ENCODE measurements around the gene SRGAP2C. TPM values are rescaled to one million over a fixed set of nuclear protein-coding genes. Genes with fewer than 3 reads are reported as not detected.
"Not testable (repeated sequence)": the region's sequence is repeated elsewhere in the genome, so short reads cannot be mapped to it uniquely, and the experiment has no call there.

Gene SRGAP2C
- 18.6 TPM for total RNA-seq

- DNase-seq (ENCODE audit: low spot score in 2 of 2), result peak; percentile 97 to 99
- H3K36me3 ChIP-seq; H3K4me1 ChIP-seq; H3K27me3 ChIP-seq; H3K9me3 ChIP-seq; intact Hi-C loops (cut with DNase I): not testable (repeated sequence)
- Histone ChIP-seq H3K4me3 (peak within 1 kb of the TSS; percentile 45 to 61), H3K27ac (peak within 1 kb of the TSS; percentile 72 to 76)
Measured at GRCh38 chr1:121184290-121185127, at the start of gene SRGAP2C, which contains the start of gene FAM72B. TSS of gene SRGAP2C (plus strand) at chr1:121184975. CDS start at chr1:121187447, 2,472 bp downstream. TSS of gene FAM72B (minus strand) at chr1:121184340. CDS start at chr1:121183489, 851 bp downstream.

DNA sequence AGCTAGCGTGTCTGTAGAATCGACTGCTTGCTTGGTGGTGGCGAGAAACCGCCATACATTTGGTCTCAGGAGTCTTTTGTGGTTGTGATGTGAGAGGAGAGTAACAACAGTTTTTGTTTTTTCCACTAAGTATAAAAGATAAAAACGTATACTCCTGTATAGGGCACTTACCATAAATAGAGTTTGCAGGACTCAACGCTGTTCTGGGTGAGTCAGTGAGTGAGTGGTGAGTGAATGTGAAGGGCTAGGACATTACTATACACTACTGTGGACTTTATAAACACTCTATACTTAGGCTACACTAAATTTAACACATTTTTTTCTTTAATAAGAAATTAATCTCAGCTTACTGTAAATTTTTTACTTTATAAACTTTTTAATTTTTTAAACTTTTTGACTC lies 44.4 kb upstream of the SRGAP2C start:
- DNase-seq (ENCODE audit: low spot score in 2 of 2); intact Hi-C loops (cut with DNase I); H3K4me3 ChIP-seq; H3K27me3 ChIP-seq; H3K9me3 ChIP-seq; H3K4me1 ChIP-seq; H3K36me3 ChIP-seq; H3K27ac ChIP-seq: not testable (repeated sequence)

DNA sequence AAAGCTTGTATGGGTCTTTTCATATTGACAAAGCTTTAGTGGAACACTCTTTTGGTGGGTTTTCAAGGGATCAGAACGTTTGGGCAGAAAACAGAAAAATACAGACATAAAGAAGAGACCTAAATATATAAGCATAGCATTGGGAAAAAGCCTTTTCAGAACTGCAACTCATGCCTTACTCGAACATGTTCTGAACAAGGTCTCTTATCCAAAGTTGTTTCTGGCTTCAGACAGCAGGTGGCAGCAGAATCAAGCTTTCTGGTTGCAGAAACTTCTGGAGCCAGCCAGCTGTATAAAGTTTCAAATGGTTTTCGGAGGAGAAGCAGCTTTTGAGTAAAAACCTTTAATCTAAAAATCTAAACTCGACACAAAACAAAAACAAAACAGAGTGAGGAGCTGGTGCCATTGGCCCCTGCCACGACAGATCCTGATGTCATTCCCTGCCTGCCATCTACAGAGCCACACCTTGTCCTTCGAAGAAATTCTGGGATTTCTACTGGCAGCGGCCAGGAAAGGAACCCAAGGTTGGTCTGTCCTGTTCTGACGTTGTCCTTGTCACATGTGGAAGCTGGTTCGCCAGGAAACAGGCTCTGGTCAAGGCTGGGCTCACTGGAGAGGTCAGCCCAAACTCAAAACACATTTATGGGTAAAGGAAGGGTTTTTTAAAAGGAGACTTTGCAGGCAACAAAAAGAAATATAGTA lies 36.1 kb upstream of the SRGAP2C start:
- H3K4me1 ChIP-seq; H3K4me3 ChIP-seq; H3K9me3 ChIP-seq; H3K27me3 ChIP-seq; H3K27ac ChIP-seq; DNase-seq (ENCODE audit: low spot score in 2 of 2); intact Hi-C loops (cut with DNase I); H3K36me3 ChIP-seq: not testable (repeated sequence)
- peak in 2 of 3 experiments; percentile 18 to 20 for TF ChIP-seq CTCF (IDR thresholded peaks at IDR 0.05)

DNA sequence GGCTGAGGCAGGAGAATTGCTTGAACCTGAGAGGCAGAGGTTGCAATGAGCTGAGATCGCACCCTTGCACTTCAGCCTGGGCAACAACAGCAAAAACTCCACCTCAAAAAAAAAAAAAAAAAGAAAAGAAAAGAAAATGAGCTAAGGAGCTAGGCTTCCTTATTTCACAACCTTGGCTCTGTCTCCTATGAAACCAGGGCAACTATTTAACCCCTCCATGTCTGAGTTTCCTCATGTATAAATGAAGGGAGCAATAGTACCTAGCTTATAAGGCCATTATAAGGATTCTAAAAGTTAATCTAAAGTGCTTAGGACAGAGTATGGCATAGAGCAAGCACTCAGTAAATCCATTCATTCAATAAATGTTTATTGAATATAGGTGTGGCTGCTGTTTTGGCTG lies 33.5 kb upstream of the SRGAP2C start:
- H3K27ac ChIP-seq; H3K36me3 ChIP-seq; H3K4me1 ChIP-seq; H3K9me3 ChIP-seq; intact Hi-C loops (cut with DNase I); DNase-seq (ENCODE audit: low spot score in 2 of 2); H3K4me3 ChIP-seq; H3K27me3 ChIP-seq: not testable (repeated sequence)

DNA sequence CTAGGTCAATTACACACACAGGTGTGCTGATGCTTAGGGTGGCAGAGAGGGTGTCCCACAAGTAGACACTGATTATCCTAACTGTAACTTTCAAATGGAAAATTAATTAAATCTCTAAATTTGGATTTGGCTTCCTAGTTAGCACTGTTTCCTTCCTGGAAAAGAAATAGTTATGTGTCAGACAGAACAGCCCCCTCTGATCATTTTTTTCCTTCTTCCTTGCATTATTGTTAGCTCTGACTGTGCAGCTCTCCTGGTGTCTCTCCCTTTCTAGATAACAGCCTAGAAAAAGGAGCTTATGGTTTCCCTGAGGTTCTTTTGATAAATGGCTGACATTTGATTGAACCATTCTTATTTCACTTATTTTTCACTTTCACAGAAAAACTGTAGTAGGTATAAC lies 32.0 kb upstream of the SRGAP2C start:
- H3K27me3 ChIP-seq; H3K4me1 ChIP-seq; H3K27ac ChIP-seq; H3K4me3 ChIP-seq; H3K36me3 ChIP-seq; intact Hi-C loops (cut with DNase I); H3K9me3 ChIP-seq; DNase-seq (ENCODE audit: low spot score in 2 of 2): not testable (repeated sequence)

DNA sequence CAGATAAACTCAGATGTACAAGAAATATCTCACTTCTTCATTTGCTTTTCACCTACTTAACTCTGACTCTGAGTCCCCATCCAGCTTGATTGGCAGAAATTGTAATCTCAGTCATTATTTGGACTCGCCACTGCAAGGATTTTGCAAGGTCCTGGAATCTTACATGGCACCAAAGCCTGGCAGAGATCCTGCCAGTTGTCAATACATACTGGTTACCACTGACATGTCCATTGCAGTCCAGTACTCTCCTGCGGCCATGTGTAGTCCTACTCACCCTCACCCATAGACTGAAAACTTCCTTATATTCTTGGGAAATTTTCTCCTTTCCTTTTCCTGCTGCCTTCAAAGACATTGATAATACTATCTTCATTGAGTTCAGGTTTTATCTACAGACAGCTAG lies 30.0 kb upstream of the SRGAP2C start:
- DNase-seq (ENCODE audit: low spot score in 2 of 2); H3K4me3 ChIP-seq; H3K4me1 ChIP-seq; H3K36me3 ChIP-seq; H3K27me3 ChIP-seq; H3K27ac ChIP-seq; H3K9me3 ChIP-seq; intact Hi-C loops (cut with DNase I): not testable (repeated sequence)

DNA sequence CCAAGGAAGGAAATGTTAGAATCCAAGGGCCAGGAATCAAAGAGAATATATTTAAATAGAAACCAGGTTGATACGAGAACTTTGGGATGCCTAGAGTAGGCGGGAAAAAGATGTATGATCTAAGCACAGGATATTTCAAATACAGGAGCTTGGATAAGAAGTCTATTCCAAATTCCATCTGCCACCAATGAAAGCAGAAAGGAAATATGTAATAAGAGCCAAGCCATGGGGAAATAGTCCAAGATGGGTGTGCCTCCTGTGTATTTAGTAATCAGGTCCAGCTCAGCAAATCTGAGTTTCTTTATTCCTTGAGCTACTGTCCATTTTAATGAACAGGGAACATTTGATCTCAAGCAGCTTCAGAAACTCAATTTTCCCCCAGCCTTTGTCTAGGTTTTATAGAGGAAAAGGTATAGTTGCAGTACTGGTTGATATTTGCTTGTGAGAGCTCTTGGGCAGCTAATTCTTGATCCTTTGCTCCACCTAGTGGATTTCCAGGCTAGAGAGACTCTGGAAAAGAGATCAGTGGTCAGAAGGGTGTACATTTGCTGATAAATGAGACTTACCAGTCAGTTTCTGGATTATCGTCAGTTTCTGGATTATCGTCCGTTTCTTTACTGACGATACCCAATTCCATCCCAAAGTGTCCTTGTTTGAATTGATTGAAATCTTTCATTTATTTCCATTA lies 29.0 kb upstream of the SRGAP2C start:
- TF ChIP-seq CTCF (IDR thresholded peaks at IDR 0.05), result peak in 2 of 3 experiments; percentile 10 to 38
- intact Hi-C loops (cut with DNase I); H3K4me3 ChIP-seq; H3K9me3 ChIP-seq; H3K4me1 ChIP-seq; H3K27ac ChIP-seq; H3K27me3 ChIP-seq; DNase-seq (ENCODE audit: low spot score in 2 of 2); H3K36me3 ChIP-seq: not testable (repeated sequence)

- intact Hi-C loops (cut with DNase I); H3K36me3 ChIP-seq; H3K4me1 ChIP-seq; H3K27me3 ChIP-seq; H3K4me3 ChIP-seq; DNase-seq (ENCODE audit: low spot score in 2 of 2); H3K9me3 ChIP-seq; H3K27ac ChIP-seq: not testable (repeated sequence)
Measured at GRCh38 chr1:121156958-121157603, 27.7 kb upstream of the SRGAP2C start.

- H3K27me3 ChIP-seq; H3K9me3 ChIP-seq; DNase-seq (ENCODE audit: low spot score in 2 of 2); H3K36me3 ChIP-seq; H3K4me1 ChIP-seq; intact Hi-C loops (cut with DNase I); H3K4me3 ChIP-seq; H3K27ac ChIP-seq: not testable (repeated sequence)
Measured at GRCh38 chr1:121157609-121158008, 27.2 kb upstream of the SRGAP2C start.

- H3K27ac ChIP-seq; H3K4me1 ChIP-seq; H3K9me3 ChIP-seq; H3K36me3 ChIP-seq; H3K4me3 ChIP-seq; intact Hi-C loops (cut with DNase I); DNase-seq (ENCODE audit: low spot score in 2 of 2); H3K27me3 ChIP-seq: not testable (repeated sequence)
Measured at GRCh38 chr1:121160118-121160517, 24.7 kb upstream of the SRGAP2C start.

GRCh38 chr1:121161199-121161901 lies 23.4 kb upstream of the SRGAP2C start:
- H3K9me3 ChIP-seq; H3K27me3 ChIP-seq; intact Hi-C loops (cut with DNase I); H3K27ac ChIP-seq; H3K36me3 ChIP-seq; DNase-seq (ENCODE audit: low spot score in 2 of 2); H3K4me3 ChIP-seq; H3K4me1 ChIP-seq: not testable (repeated sequence)

All from ascending aorta (tissue), 2 donors.